Neural cell (in vitro differentiated cells): ENCODE results near the gene PHACTR1. TPM values are rescaled to one million over a fixed set of nuclear protein-coding genes. Genes with fewer than 3 reads are reported as not detected.

Experiments used
- H2AFZ ChIP-seq: fragments of 200-600, 300-800 bp; sonication (generic), shearing (Covaris generic); 2 replicates; pipeline ENCODE4 v1.6.0; 2014; ENCODE audit warnings: low read depth, mild to moderate bottlenecking, antibody characterized with exemption, low read length, moderate library complexity
- H3F3A ChIP-seq: fragments of 200-600 bp; shearing (Covaris generic); 2 replicates; pipeline ENCODE4 v1.6.1; 2016; ENCODE audit warnings: mild to moderate bottlenecking, moderate library complexity, mixed read lengths, antibody characterized with exemption, low read length; ENCODE audit not compliant: insufficient read depth, poor library complexity, severe bottlenecking
- H3K27ac ChIP-seq: fragments of 200-600, 300-800 bp; sonication (generic), shearing (Covaris generic); 2 replicates; pipeline ENCODE4 v1.5.1; 2014; ENCODE audit warnings: mild to moderate bottlenecking, low read length, moderate library complexity
- H3K27me3 ChIP-seq: fragments of 300-800, 200-600 bp; sonication (generic), shearing (Covaris generic); 2 replicates; pipeline ENCODE4 v1.6.0; 2014; ENCODE audit warnings: mild to moderate bottlenecking, low read depth, low read length, moderate library complexity; ENCODE audit not compliant: insufficient read depth
- H3K36me3 ChIP-seq: fragments of 300-800, 200-600 bp; sonication (generic), shearing (Covaris generic); 2 replicates; pipeline ENCODE4 v1.5.1; 2014; ENCODE audit warnings: mild to moderate bottlenecking, antibody characterized with exemption, low read length, moderate library complexity; ENCODE audit not compliant: insufficient read depth
- H3K4me2 ChIP-seq: fragments of 300-800, 200-600 bp; sonication (generic), shearing (Covaris generic); 2 replicates; pipeline ENCODE4 v1.6.0; 2014; ENCODE audit warnings: mild to moderate bottlenecking, low read length
- H3K4me3 ChIP-seq: fragments of 300-800, 200-600 bp; sonication (generic), shearing (Covaris generic); 2 replicates; pipeline ENCODE4 v1.5.1; 2014; ENCODE audit warnings: mild to moderate bottlenecking, low read length, moderate library complexity
- H3K79me2 ChIP-seq: fragments of 200-600 bp; shearing (Covaris generic); replicated peaks from 2 replicates; pipeline ENCODE4 v1.6.0; 2014; ENCODE audit warnings: mild to moderate bottlenecking, low read length, moderate library complexity; ENCODE audit not compliant: insufficient read depth
- H3K9ac ChIP-seq: fragments of 300-800, 200-600 bp; sonication (generic), shearing (Covaris generic); 2 replicates; pipeline ENCODE4 v1.6.1; 2016; ENCODE audit warnings: mild to moderate bottlenecking, low read length, mixed read lengths
- H3K9me2 ChIP-seq: fragments of 200-600 bp; shearing (Covaris generic); 2 replicates; pipeline ENCODE4 v1.6.1; 2016; ENCODE audit warnings: mild to moderate bottlenecking, low read length, mixed read lengths; ENCODE audit not compliant: insufficient read depth
- H3K9me3 ChIP-seq: fragments of 200-600, 300-800 bp; sonication (generic), shearing (Covaris generic); 2 replicates; pipeline ENCODE4 v1.6.1; 2016; ENCODE audit warnings: mild to moderate bottlenecking, mixed run types, low read length, moderate library complexity, mixed read lengths
- H4K20me1 ChIP-seq: fragments of 200-600 bp; shearing (Covaris generic); 2 replicates; pipeline ENCODE4 v1.6.1; 2016; ENCODE audit warnings: mild to moderate bottlenecking, mixed run types; ENCODE audit not compliant: insufficient read depth
- CTCF ChIP-seq: fragments of 450-650 bp; IDR thresholded peaks from 2 replicates; pipeline ENCODE4 v1.5.1; 2014; ENCODE audit warnings: antibody characterized with exemption, mild to moderate bottlenecking, moderate library complexity; ENCODE audit not compliant: poor library complexity, severe bottlenecking
- EP300 ChIP-seq: fragments of 450-650 bp; conservative IDR thresholded peaks from 2 replicates; pipeline ENCODE4 v1.6.1; 2014; ENCODE audit warnings: antibody characterized with exemption, mild to moderate bottlenecking, moderate library complexity; ENCODE audit not compliant: poor library complexity, severe bottlenecking
- EZH2 ChIP-seq: fragments of 200-600, 300-800 bp; shearing (Covaris generic), sonication (generic); IDR thresholded peaks from 2 replicates; pipeline ENCODE4 v1.6.1; 2014; ENCODE audit warnings: antibody characterized with exemption, low read length, borderline replicate concordance, mild to moderate bottlenecking; ENCODE audit not compliant: insufficient read depth, poor library complexity, severe bottlenecking
- MXI1 ChIP-seq: fragments of 450-650 bp; conservative IDR thresholded peaks from 2 replicates; pipeline ENCODE4 v1.6.1; 2014; ENCODE audit warnings: antibody characterized with exemption, mild to moderate bottlenecking; ENCODE audit not compliant: poor library complexity, severe bottlenecking
- POLR2AphosphoS5 ChIP-seq: IDR thresholded peaks from 2 replicates; pipeline ENCODE4 v1.6.1; 2012
- RAD21 ChIP-seq: fragments of 450-650 bp; conservative IDR thresholded peaks from 2 replicates; pipeline ENCODE4 v1.6.1; 2014; ENCODE audit warnings: antibody characterized with exemption, mild to moderate bottlenecking, moderate library complexity
- REST ChIP-seq: IDR thresholded peaks from 2 replicates; pipeline ENCODE4 v1.6.1; 2012; ENCODE audit warnings: borderline replicate concordance
- SMC3 ChIP-seq: fragments of 450-650 bp; conservative IDR thresholded peaks from 2 replicates; pipeline ENCODE4 v1.6.1; 2014; ENCODE audit warnings: antibody characterized with exemption, mild to moderate bottlenecking, moderate library complexity; ENCODE audit not compliant: poor library complexity
- TAF1 ChIP-seq: IDR thresholded peaks from 2 replicates; pipeline ENCODE4 v1.6.1; 2012; ENCODE audit warnings: low read depth
- polyA plus RNA-seq: library from polyadenylated mRNA; depleted of rRNA; stranded (reverse); fragments of >200 nt; gene quantifications from 2 replicates; pipeline ENCODE4 v1.2.3, GENCODE V29; 2014

Gene PHACTR1
- polyA plus RNA-seq, 1 donor from 2014 or later = 7.8 TPM

- Histone ChIP-seq H3K4me3 (no peak overlapping the region), H3K27me3 (no peaks in the 10 kb centered on the region), H3K9me2 (no peaks in the 10 kb centered on the region), H3K4me2 (no peak overlapping the region), H3K79me2 (no peaks in the 10 kb centered on the region), H4K20me1 (no peaks in the 10 kb centered on the region), H2AFZ (no peak overlapping the region), H3K27ac (no peak overlapping the region), H3K9me3 (no peaks in the 10 kb centered on the region), H3F3A (no peaks in the 10 kb centered on the region), H3K9ac (no peak overlapping the region), H3K36me3 (no peaks in the 10 kb centered on the region)
- TF ChIP-seq CTCF = no peak
- no peak for TF ChIP-seq RAD21
- no peak for TF ChIP-seq TAF1
- TF ChIP-seq POLR2AphosphoS5 = no peak
- no peak for TF ChIP-seq MXI1
- TF ChIP-seq EP300 = no peak
- TF ChIP-seq SMC3 = no peak
- no peak for TF ChIP-seq EZH2
- TF ChIP-seq REST = no peak
Measured at GRCh38 chr6:13049666-13050254, 333.2 kb downstream of the PHACTR1 start.

- Histone ChIP-seq H3K27me3 (no peaks in the 10 kb centered on the region), H3K9me3 (no peaks in the 10 kb centered on the region), H3F3A (no peaks in the 10 kb centered on the region), H3K4me2 (no peak overlapping the region), H3K79me2 (no peaks in the 10 kb centered on the region), H3K9ac (no peak overlapping the region), H2AFZ (no peak overlapping the region), H3K27ac (no peak overlapping the region), H3K36me3 (no peaks in the 10 kb centered on the region), H4K20me1 (no peaks in the 10 kb centered on the region), H3K9me2 (no peaks in the 10 kb centered on the region), H3K4me3 (no peak overlapping the region)
- TF ChIP-seq TAF1 (no peak), EZH2 (no peak), CTCF (no peak), REST (no peak), EP300 (no peak), MXI1 (no peak), RAD21 (no peak), SMC3 (no peak), POLR2AphosphoS5 (no peak)
Measured at GRCh38 chr6:13053006-13053461, 336.5 kb downstream of the PHACTR1 start.
